GM19452 (cell line): ENCODE data around the gene MIER1.

Experiments used
- ATAC-seq: cut with Tn5 transposase; IDR thresholded peaks from one replicate; pipeline ENCODE4 v1.9.1; 2021; ENCODE audit not compliant: unreplicated experiment

Gene MIER1

GRCh38 chr1:66996018-66996682, 71.4 kb downstream of the MIER1 start:
- peak; percentile 63 for ATAC-seq

GRCh38 chr1:66998972-66999371, 74.2 kb downstream of the MIER1 start:
- ATAC-seq, result no peak

- ATAC-seq, result no peak
These were observed 75.0 kb downstream of the MIER1 start for GRCh38 chr1:66999640-67000400.

GRCh38 chr1:67001682-67002425, 77.1 kb downstream of the MIER1 start:
- no peak for ATAC-seq

- ATAC-seq, result no peak
These were observed 79.4 kb downstream of the MIER1 start for GRCh38 chr1:67004176-67004575.

GRCh38 chr1:67005068-67005467, 80.3 kb downstream of the MIER1 start:
- no peak for ATAC-seq

- no peak for ATAC-seq
These were observed 85.0 kb downstream of the MIER1 start for GRCh38 chr1:67009792-67010191.

GRCh38 chr1:67013573-67013972, 88.8 kb downstream of the MIER1 start:
- no peak for ATAC-seq

GRCh38 chr1:67018574-67018973, 93.8 kb downstream of the MIER1 start:
- no peak for ATAC-seq

- ATAC-seq, result no peak
These were observed 94.3 kb downstream of the MIER1 start for GRCh38 chr1:67019121-67019520.

- ATAC-seq, result no peak
These were observed 94.9 kb downstream of the MIER1 start for GRCh38 chr1:67019600-67020136.

- ATAC-seq, result no peak
These were observed 95.5 kb downstream of the MIER1 start for GRCh38 chr1:67020304-67020703.

GRCh38 chr1:67020765-67021164, 96.0 kb downstream of the MIER1 start:
- no peak for ATAC-seq

GRCh38 chr1:67029472-67029871, 104.7 kb downstream of the MIER1 start:
- no peak for ATAC-seq

GRCh38 chr1:67031121-67031858, 106.5 kb downstream of the MIER1 start:
- ATAC-seq, result no peak

GRCh38 chr1:67031859-67032247, 107.1 kb downstream of the MIER1 start:
- no peak for ATAC-seq
